Gastroesophageal sphincter (tissue), 4 donors: ENCODE results near the gene SLC28A1. TPM values are rescaled to one million over a fixed set of nuclear protein-coding genes. Genes with fewer than 3 reads are reported as not detected.

Experiments used
- ATAC-seq: fragments of 150-250 bp; one replicate; pipeline ENCODE4 v1.9.1; 2016; ENCODE audit warnings: mild to moderate bottlenecking, moderate library complexity
- H3K27ac ChIP-seq, 4 donors: fragments of 200-600 bp; sonication (generic) in 3 of 4; 1 replicate in 3 of 4; 2 replicates in 1 of 4; pipeline ENCODE4 v1.5.1; 2016 to 2019
- H3K27me3 ChIP-seq: fragments of 200-600 bp; sonication (generic); one replicate; pipeline ENCODE4 v1.5.1; 2019
- H3K36me3 ChIP-seq, 2 donors: fragments of 200-600 bp; sonication (generic); one replicate each; pipeline ENCODE4 v1.5.1; 2019; ENCODE audit warnings: control low read depth in 1 of 2
- H3K4me1 ChIP-seq, 3 donors: fragments of 200-600 bp; sonication (generic); 1 replicate in 2 of 3; 2 replicates in 1 of 3; pipeline ENCODE4 v1.5.1; 2016 to 2019; ENCODE audit warnings: control low read depth in 2 of 3
- H3K4me3 ChIP-seq, 2 donors: fragments of 200-600 bp; sonication (generic); one replicate each; pipeline ENCODE4 v1.5.1; 2019; ENCODE audit warnings: mild to moderate bottlenecking in 1 of 2, moderate library complexity in 1 of 2
- H3K9me3 ChIP-seq, 3 donors: fragments of 200-600 bp; sonication (generic); one replicate each; pipeline ENCODE4 v1.5.1; 2017 to 2019; ENCODE audit warnings: control low read depth in 2 of 3
- EP300 ChIP-seq: sonication (generic); formaldehyde crosslinking; IDR thresholded peaks from one replicate; pipeline ENCODE4 v1.6.1; 2017; ENCODE audit warnings: antibody characterized with exemption, mild to moderate bottlenecking
- POLR2A ChIP-seq, 2 donors: fragments of 450-650 bp; IDR thresholded peaks; one replicate each; pipeline ENCODE4 v1.6.1; 2017; ENCODE audit warnings: antibody characterized with exemption in 2 of 2, mild to moderate bottlenecking in 2 of 2, moderate library complexity in 1 of 2
- POLR2AphosphoS5 ChIP-seq: sonication (generic); formaldehyde crosslinking; IDR thresholded peaks from one replicate; pipeline ENCODE4 v1.6.1; 2017; ENCODE audit warnings: antibody characterized with exemption
- whole genome bisulfite sequencing, 2 donors: methylation state at CpG; one replicate each; pipeline ENCODE4 v1.1.5; 2018; ENCODE audit warnings: low coverage in 1 of 2; 5-methylcytosine and 5-hydroxymethylcytosine counted together
- total RNA-seq, 4 donors: library from RNA; depleted of rRNA; stranded (reverse); fragments of >200 nt; gene quantifications; one replicate each; pipeline ENCODE4 v1.1.0, GENCODE V29; 2016
- TF ChIP-seq, protein P1 (sequence below), 4 experiments: fragments of 200-600 bp in 2 of 4; fragments of 450-650 bp in 2 of 4; sonication (generic) in 1 of 4; IDR thresholded peaks; one replicate each; pipeline ENCODE4 v1.5.1; 2017 to 2019; ENCODE audit warnings: antibody characterized with exemption in 4 of 4, mild to moderate bottlenecking in 2 of 4, moderate library complexity in 2 of 4

The SLC28A1 gene, protein sequence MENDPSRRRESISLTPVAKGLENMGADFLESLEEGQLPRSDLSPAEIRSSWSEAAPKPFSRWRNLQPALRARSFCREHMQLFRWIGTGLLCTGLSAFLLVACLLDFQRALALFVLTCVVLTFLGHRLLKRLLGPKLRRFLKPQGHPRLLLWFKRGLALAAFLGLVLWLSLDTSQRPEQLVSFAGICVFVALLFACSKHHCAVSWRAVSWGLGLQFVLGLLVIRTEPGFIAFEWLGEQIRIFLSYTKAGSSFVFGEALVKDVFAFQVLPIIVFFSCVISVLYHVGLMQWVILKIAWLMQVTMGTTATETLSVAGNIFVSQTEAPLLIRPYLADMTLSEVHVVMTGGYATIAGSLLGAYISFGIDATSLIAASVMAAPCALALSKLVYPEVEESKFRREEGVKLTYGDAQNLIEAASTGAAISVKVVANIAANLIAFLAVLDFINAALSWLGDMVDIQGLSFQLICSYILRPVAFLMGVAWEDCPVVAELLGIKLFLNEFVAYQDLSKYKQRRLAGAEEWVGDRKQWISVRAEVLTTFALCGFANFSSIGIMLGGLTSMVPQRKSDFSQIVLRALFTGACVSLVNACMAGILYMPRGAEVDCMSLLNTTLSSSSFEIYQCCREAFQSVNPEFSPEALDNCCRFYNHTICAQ
- total RNA-seq, result not detected

DNA sequence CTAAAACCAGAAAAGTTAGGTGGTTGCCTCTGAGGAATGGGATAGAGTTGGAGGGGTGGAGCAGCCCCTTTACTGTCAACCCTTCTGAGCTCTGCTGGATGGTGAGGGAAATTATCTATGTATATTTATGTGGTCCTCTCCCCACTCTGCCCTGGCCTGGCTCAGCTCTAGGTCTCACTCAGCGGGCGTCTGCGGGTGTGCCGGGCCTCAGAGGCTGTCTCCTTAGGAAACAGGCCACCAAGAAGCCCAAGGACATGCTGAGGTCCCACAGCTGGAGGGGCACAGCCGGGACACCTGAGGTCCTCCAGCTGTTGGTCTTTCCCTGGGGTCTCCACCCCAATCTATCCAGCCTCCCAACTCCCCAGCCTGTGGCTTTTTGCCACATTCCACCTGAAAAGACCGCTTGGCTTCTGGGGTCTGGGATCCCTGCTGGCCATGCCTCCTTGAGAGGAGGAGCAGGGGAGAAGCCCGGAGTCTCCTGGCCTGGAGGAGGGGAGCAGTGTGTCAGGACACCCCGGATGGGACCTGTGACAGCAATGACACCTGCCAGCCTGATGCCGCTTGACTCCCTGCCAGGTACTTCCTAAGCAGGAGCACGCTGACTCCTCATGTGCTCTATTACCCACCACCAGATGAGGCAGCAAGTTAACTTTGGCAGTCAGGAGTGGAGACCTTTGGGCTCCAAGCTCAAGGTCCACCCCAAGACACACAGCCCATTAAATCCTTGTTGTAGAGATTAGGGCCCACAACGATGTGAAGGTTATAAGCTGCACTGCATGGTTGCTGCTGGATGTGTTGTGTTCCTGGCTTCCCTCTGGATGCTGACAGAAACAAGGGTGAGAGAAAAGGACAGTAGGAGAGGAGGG is at the start of gene SLC28A1:
TSS of gene SLC28A1 (plus strand) at position 747 of the 866 bp plus-strand sequence. CDS start 3,099 bp downstream, outside the sequence.
- Histone ChIP-seq H3K9me3 (no peaks in the 10 kb centered on the region), H3K27me3 (peaks cover 32% of the 10 kb centered on the region), H3K27ac (no peak within 1 kb of the TSS), H3K4me3 (no peak within 1 kb of the TSS), H3K4me1 (no peaks in the 10 kb centered on the region), H3K36me3 (no peaks in the 10 kb centered on the region)
- WGBS, 2 donors, result 63 to 88% methylated on average over 4 to 5 of the region's 11 CpGs
- ATAC-seq, result no peak
- TF ChIP-seq POLR2AphosphoS5 (no peak), EP300 (no peak), POLR2A (IDR thresholded peaks at IDR 0.05) (no peak)
- TF ChIP-seq, protein P1, sequence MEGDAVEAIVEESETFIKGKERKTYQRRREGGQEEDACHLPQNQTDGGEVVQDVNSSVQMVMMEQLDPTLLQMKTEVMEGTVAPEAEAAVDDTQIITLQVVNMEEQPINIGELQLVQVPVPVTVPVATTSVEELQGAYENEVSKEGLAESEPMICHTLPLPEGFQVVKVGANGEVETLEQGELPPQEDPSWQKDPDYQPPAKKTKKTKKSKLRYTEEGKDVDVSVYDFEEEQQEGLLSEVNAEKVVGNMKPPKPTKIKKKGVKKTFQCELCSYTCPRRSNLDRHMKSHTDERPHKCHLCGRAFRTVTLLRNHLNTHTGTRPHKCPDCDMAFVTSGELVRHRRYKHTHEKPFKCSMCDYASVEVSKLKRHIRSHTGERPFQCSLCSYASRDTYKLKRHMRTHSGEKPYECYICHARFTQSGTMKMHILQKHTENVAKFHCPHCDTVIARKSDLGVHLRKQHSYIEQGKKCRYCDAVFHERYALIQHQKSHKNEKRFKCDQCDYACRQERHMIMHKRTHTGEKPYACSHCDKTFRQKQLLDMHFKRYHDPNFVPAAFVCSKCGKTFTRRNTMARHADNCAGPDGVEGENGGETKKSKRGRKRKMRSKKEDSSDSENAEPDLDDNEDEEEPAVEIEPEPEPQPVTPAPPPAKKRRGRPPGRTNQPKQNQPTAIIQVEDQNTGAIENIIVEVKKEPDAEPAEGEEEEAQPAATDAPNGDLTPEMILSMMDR (IDR thresholded peaks at IDR 0.05), result no peak

DNA sequence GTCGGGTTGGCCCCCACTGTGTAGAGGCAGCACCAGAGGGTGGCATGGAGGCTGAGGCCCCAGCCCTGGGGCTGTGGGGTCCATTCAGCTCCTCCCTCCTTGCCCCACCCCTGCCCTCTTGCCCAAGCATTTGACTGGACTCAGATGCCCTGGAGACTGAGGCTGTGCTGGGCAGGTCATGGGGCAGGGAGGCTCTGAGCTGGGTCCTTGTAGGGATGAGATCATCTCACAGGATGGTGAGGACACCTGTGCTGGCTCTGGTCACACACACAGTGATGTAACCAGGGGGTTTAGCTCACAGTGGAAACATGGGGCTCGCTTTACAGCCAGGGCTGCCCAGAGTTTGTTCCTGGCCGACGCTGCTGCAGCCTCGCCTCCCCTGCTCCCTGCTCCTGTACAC is 49.5 kb upstream of the SLC28A1 start:
- TF ChIP-seq, protein P1 (IDR thresholded peaks at IDR 0.05), result no peak
- TF ChIP-seq EP300 (no peak), POLR2AphosphoS5 (no peak), POLR2A (IDR thresholded peaks at IDR 0.05) (no peak)
- Histone ChIP-seq H3K36me3 (peaks cover 0 to 14% of the 10 kb centered on the region in 2 donors), H3K4me1 (peaks cover 6 to 84% (median 12%) of the 10 kb centered on the region in 3 donors), H3K9me3 (no peaks in the 10 kb centered on the region), H3K4me3 (no peak overlapping the region), H3K27ac (no peak overlapping the region), H3K27me3 (no peaks in the 10 kb centered on the region)
- no peak for ATAC-seq
- WGBS, 2 donors, result 83 to 94% methylated on average over 3 to 4 of the region's 5 CpGs

DNA sequence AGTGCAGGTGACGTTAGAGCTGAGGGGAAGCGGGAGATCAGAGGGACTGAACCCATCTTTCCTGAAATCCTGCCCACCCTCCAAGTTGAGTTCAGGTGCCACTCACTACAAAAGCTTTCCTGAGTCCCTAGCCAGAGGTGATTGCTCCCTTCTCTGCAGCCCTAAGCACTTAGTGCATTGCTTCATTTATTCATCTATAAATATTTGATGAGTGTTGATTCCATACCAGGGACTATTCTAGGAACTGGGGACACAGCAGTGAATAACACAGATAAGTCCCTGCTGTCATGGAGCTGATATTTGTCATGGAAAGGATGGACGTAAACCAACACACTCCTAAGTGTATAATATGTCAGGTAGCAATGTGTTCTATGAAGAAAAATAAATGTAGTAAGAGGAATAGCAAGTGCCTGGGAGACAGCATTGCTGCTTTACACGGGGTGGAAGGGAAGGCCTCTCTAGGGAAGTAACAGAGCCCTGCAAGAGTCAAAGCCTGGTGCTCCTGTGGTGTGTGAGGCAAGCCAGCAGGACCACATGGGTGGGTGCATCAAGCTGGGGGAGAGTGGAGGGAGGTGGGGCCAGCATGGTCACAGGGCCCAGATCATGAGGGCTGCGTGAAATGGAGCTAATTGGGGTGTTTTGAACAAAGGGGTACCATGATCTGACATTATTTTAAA is 48.7 kb upstream of the SLC28A1 start:
- H3K27me3 ChIP-seq, result no peaks in the 10 kb centered on the region
- TF ChIP-seq POLR2A (IDR thresholded peaks at IDR 0.05) (no peak), POLR2AphosphoS5 (no peak), EP300 (no peak)
- TF ChIP-seq, protein P1 (IDR thresholded peaks at IDR 0.05), result no peak
- 59 to 77% methylated on average over 3 to 5 of the region's 5 CpGs for WGBS, 2 donors
- peaks cover 0 to 17% of the 10 kb centered on the region in 2 donors for H3K36me3 ChIP-seq
- no peak overlapping the region for H3K4me3 ChIP-seq
- no peaks in the 10 kb centered on the region for H3K9me3 ChIP-seq
- H3K4me1 ChIP-seq, result peaks cover 6 to 84% (median 20%) of the 10 kb centered on the region in 3 donors
- no peak for ATAC-seq
- H3K27ac ChIP-seq, result no peak overlapping the region

DNA sequence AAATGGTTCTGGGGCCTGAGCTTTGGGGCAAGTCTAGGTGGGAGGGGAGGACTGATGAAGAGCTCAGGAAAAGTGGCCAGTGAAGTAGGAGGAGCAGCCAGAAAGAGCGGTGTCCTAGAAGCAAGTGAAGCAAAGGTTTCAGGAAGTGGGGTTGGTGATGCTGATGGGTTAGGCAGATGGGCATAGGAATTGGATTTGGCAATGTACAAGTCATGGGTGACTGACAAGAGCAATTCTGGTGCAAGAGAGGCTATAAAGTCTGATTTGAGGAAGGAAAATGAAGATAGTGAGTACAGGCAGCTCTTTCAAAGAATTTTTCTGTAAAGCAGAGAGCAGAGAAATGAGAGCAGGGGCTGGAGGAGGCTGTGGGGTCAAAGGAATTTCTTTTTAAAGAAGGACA is 47.6 kb upstream of the SLC28A1 start:
- ATAC-seq, result no peak
- Histone ChIP-seq H3K27me3 (no peaks in the 10 kb centered on the region), H3K9me3 (no peaks in the 10 kb centered on the region), H3K4me1 (peaks cover 9 to 84% (median 25%) of the 10 kb centered on the region in 3 donors), H3K36me3 (peaks cover 0 to 17% of the 10 kb centered on the region in 2 donors), H3K4me3 (no peak overlapping the region), H3K27ac (no peak overlapping the region)
- TF ChIP-seq POLR2AphosphoS5, result no peak
- TF ChIP-seq, protein P1 (IDR thresholded peaks at IDR 0.05), result no peak
- TF ChIP-seq POLR2A (IDR thresholded peaks at IDR 0.05), result no peak
- no peak for TF ChIP-seq EP300
- WGBS, 2 donors, result 83 to 90% methylated on average over 1 of the region's 1 CpG
